H1 (cell line): ENCODE measurements around the gene XDH. TPM values are rescaled to one million over a fixed set of nuclear protein-coding genes. Genes with fewer than 3 reads are reported as not detected.

Experiments
- CTCF ChIA-PET: fragments of 300-600 bp; sonication (Branson Sonifier 250); formaldehyde crosslinking; loops from one replicate; lab custom pipeline; 2021; ENCODE audit not compliant: partially characterized antibody; lab: Charles Lee
- POLR2A ChIA-PET: fragments of 300-600 bp; sonication (Branson Sonifier 250); formaldehyde crosslinking; loops from one replicate; lab custom pipeline; 2021; ENCODE audit warnings: inconsistent platforms; ENCODE audit not compliant: partially characterized antibody; lab: Charles Lee
- DNase-seq, 2 experiments: peaks; one replicate each; pipeline versions ENCODE4 v3.0.0 to v3.0.0-alpha.2; 2010 to 2022; ENCODE audit warnings: low spot score in 2 of 2, low read depth in 1 of 2, mixed read lengths in 1 of 2
- FAIRE-seq: peaks from 2 replicates; lab custom pipeline; 2011; peaks lifted over from hg19 to GRCh38; lab: Jason Lieb, UNC
- H2AFZ ChIP-seq: 2 replicates; pipeline ENCODE4 v1.8.1; 2012; ENCODE audit warnings: low read length, inconsistent platforms
- H2AK5ac ChIP-seq: 2 replicates; pipeline ENCODE4 v1.6.1; 2013; ENCODE audit warnings: low read depth, low read length
- H2BK120ac ChIP-seq: replicated peaks from 2 replicates; pipeline ENCODE3; 2013; ENCODE audit warnings: low read depth, low read length, inconsistent platforms
- H2BK12ac ChIP-seq: 2 replicates; pipeline ENCODE4 v1.6.1; 2013; ENCODE audit warnings: low read depth, low read length
- H2BK15ac ChIP-seq: 2 replicates; pipeline ENCODE4 v1.6.1; 2013; ENCODE audit warnings: low read length
- H2BK20ac ChIP-seq: 2 replicates; pipeline ENCODE4 v1.6.1; 2013; ENCODE audit warnings: low read length
- H2BK5ac ChIP-seq: 2 replicates; pipeline ENCODE4 v1.6.1; 2013; ENCODE audit warnings: low read depth, low read length
- H3K14ac ChIP-seq: 2 replicates; pipeline ENCODE4 v1.6.1; 2013; ENCODE audit warnings: inconsistent platforms; ENCODE audit not compliant: insufficient read length
- H3K18ac ChIP-seq: 2 replicates; pipeline ENCODE4 v1.6.1; 2013; ENCODE audit warnings: low read length; ENCODE audit errors: extremely low read depth
- H3K23ac ChIP-seq: 2 replicates; pipeline ENCODE4 v1.6.1; 2013; ENCODE audit warnings: inconsistent platforms; ENCODE audit not compliant: insufficient read length
- H3K23me2 ChIP-seq: 2 replicates; pipeline ENCODE4 v1.6.1; 2013; ENCODE audit warnings: low read depth, low read length
- H3K27ac ChIP-seq: 2 replicates; pipeline ENCODE4 v1.6.1; 2011; ENCODE audit warnings: low read depth, low read length, inconsistent platforms
- H3K27me3 ChIP-seq, 4 experiments: replicated peaks in 1 of 4; 1 replicate in 1 of 4; 2 replicates in 3 of 4; pipeline versions ENCODE4 v1.6.1 to v1.8.1; 2011 to 2013; ENCODE audit warnings: low read length in 3 of 4, mild to moderate bottlenecking in 3 of 4, inconsistent platforms in 2 of 4, mixed read lengths in 2 of 4, moderate library complexity in 1 of 4; ENCODE audit not compliant: control insufficient read depth in 3 of 4, insufficient read depth in 3 of 4; ENCODE audit errors: extremely low read depth in 1 of 4
- H3K36me3 ChIP-seq, 4 experiments: 2 replicates each; pipeline versions ENCODE4 v1.6.1 to v1.8.1; 2011 to 2013; ENCODE audit warnings: mild to moderate bottlenecking in 4 of 4, low read length in 3 of 4, moderate library complexity in 2 of 4, control low read depth in 1 of 4, inconsistent platforms in 1 of 4; ENCODE audit not compliant: insufficient read depth in 4 of 4, control insufficient read depth in 2 of 4
- H3K4ac ChIP-seq: replicated peaks from 2 replicates; pipeline ENCODE3; 2013; ENCODE audit warnings: low read length, low read depth, mixed read lengths, inconsistent platforms; ENCODE audit not compliant: insufficient read length
- H3K4me1 ChIP-seq, 4 experiments: replicated peaks in 1 of 4; 1 replicate in 1 of 4; 2 replicates in 3 of 4; pipeline versions ENCODE4 v1.6.1 to v1.8.1; 2011 to 2013; ENCODE audit warnings: low read length in 3 of 4, inconsistent platforms in 2 of 4, mixed read lengths in 1 of 4; ENCODE audit not compliant: insufficient read depth in 4 of 4, control insufficient read depth in 3 of 4
- H3K4me2 ChIP-seq, 2 experiments: 2 replicates each; pipeline versions ENCODE4 v1.6.1 to v1.8.1; 2011 to 2013; ENCODE audit warnings: low read depth in 2 of 2, low read length in 2 of 2, control low read depth in 1 of 2, inconsistent platforms in 1 of 2, mild to moderate bottlenecking in 1 of 2; ENCODE audit not compliant: insufficient read depth in 1 of 2
- H3K4me3 ChIP-seq, 4 experiments: fragments of 200-600, 300-600 bp in 1 of 4; sonication (generic), shearing (Covaris generic), sonication (Bioruptor Twin) in 1 of 4; 2 replicates each; pipeline versions ENCODE4 v1.5.1 to v1.8.1; 2011 to 2016; ENCODE audit warnings: low read length in 4 of 4, low read depth in 3 of 4, control low read depth in 2 of 4, inconsistent platforms in 2 of 4, mild to moderate bottlenecking in 2 of 4, mixed read lengths in 1 of 4, moderate library complexity in 1 of 4; ENCODE audit not compliant: insufficient read depth in 2 of 4; ENCODE audit errors: extremely low read depth in 1 of 4
- H3K56ac ChIP-seq: replicated peaks from 2 replicates; pipeline ENCODE3; 2013; ENCODE audit warnings: low read depth, mild to moderate bottlenecking, mixed read lengths, low read length, inconsistent platforms; ENCODE audit not compliant: insufficient read length
- H3K79me1 ChIP-seq: 2 replicates; pipeline ENCODE4 v1.6.1; 2013; ENCODE audit warnings: low read depth, low read length, control low read depth
- H3K79me2 ChIP-seq, 2 experiments: 2 replicates each; pipeline versions ENCODE4 v1.6.1 to v1.8.1; 2012 to 2013; ENCODE audit warnings: low read length in 2 of 2, mild to moderate bottlenecking in 2 of 2, inconsistent platforms in 1 of 2; ENCODE audit not compliant: insufficient read depth in 2 of 2, control insufficient read depth in 1 of 2
- H3K9ac ChIP-seq, 4 experiments: replicated peaks in 1 of 4; 1 replicate in 1 of 4; 2 replicates in 3 of 4; pipeline versions ENCODE4 v1.6.1 to v1.8.1; 2011 to 2013; ENCODE audit warnings: low read depth in 3 of 4, low read length in 3 of 4, control low read depth in 2 of 4, mild to moderate bottlenecking in 2 of 4, moderate library complexity in 2 of 4, inconsistent platforms in 1 of 4; ENCODE audit errors: extremely low read depth in 1 of 4
- H3K9me3 ChIP-seq, 2 experiments: 2 replicates each; pipeline versions ENCODE4 v1.6.1 to v1.8.1; 2012 to 2013; ENCODE audit warnings: mild to moderate bottlenecking in 2 of 2, moderate library complexity in 2 of 2, control low read depth in 1 of 2, inconsistent platforms in 1 of 2, low read depth in 1 of 2, low read length in 1 of 2, mixed read lengths in 1 of 2; ENCODE audit not compliant: insufficient read depth in 2 of 2
- H4K20me1 ChIP-seq, 2 experiments: replicated peaks in 1 of 2; 2 replicates each; pipeline versions ENCODE3 to v1.8.1; 2011 to 2013; ENCODE audit warnings: inconsistent platforms in 2 of 2, low read length in 2 of 2, mild to moderate bottlenecking in 1 of 2; ENCODE audit not compliant: insufficient read depth in 2 of 2, control insufficient read depth in 1 of 2
- H4K5ac ChIP-seq: 2 replicates; pipeline ENCODE4 v1.6.1; 2013; ENCODE audit warnings: low read length, low read depth, mixed read lengths, inconsistent platforms; ENCODE audit not compliant: insufficient read length
- H4K8ac ChIP-seq: 2 replicates; pipeline ENCODE4 v1.8.0; 2013; ENCODE audit warnings: mild to moderate bottlenecking, moderate library complexity, low read length, inconsistent platforms; ENCODE audit not compliant: insufficient read depth; ENCODE audit errors: extremely low read depth
- H4K91ac ChIP-seq: replicated peaks from 2 replicates; pipeline ENCODE3; 2013; ENCODE audit warnings: low read length, mixed read lengths, inconsistent platforms; ENCODE audit not compliant: insufficient read length
- ASH2L ChIP-seq: fragments of 200-600, 300-600 bp; sonication (generic); IDR thresholded peaks from one replicate; pipeline ENCODE4 v1.7.1; 2017; ENCODE audit warnings: low read length
- EGR1 ChIP-seq: IDR thresholded peaks from 2 replicates; pipeline ENCODE4 v1.6.1; 2011; ENCODE audit warnings: low read depth, low read length, borderline replicate concordance
- SIRT6 ChIP-seq: IDR thresholded peaks from one replicate; pipeline ENCODE4 v1.7.1; 2012; ENCODE audit warnings: low read length, inconsistent platforms
- SP2 ChIP-seq: IDR thresholded peaks from 2 replicates; pipeline ENCODE4 v1.6.1; 2012; ENCODE audit warnings: mild to moderate bottlenecking, low read length, inconsistent platforms
- TAF7 ChIP-seq: optimal IDR thresholded peaks from 2 replicates; pipeline ENCODE3; 2011; ENCODE audit warnings: low read depth, mild to moderate bottlenecking, inconsistent platforms, low read length, moderate library complexity, borderline replicate concordance
- TCF12 ChIP-seq: IDR thresholded peaks from 2 replicates; pipeline ENCODE4 v1.6.1; 2011; ENCODE audit warnings: low read depth, mild to moderate bottlenecking, low read length
- WGBS, 2 experiments: shearing (Covaris generic) in 1 of 2; methylation state at CpG; one replicate each; pipeline versions ENCODE4 v1.1.6 to v1.1.7; 2013 to 2015; ENCODE audit warnings: low lambda C conversion rate in 2 of 2, mixed read lengths in 2 of 2, inconsistent platforms in 1 of 2, low coverage in 1 of 2, missing lambda C conversion rate in 1 of 2; ENCODE audit not compliant: insufficient replicate concordance in 2 of 2, insufficient coverage in 1 of 2, insufficient read length in 1 of 2; ENCODE audit errors: extremely low coverage in 1 of 2, missing lambda C conversion rate in 1 of 2; 5-methylcytosine and 5-hydroxymethylcytosine counted together
- polyA plus RNA-seq, 7 experiments: library from polyadenylated mRNA; depleted of rRNA in 3 of 7; stranded (reverse) in 5 of 7; unstranded in 2 of 7; fragments of >200 nt in 5 of 7; fragments of 200-250 nt in 2 of 7; gene quantifications; 1 replicate in 5 of 7; 2 replicates in 1 of 7; 4 replicates in 1 of 7; pipeline versions ENCODE4 v1.2.1 to v1.2.3, GENCODE V29; 2011 to 2013; ENCODE audit warnings: missing spikeins in 2 of 7, mixed read lengths in 2 of 7
- total RNA-seq: library from RNA; stranded (reverse); fragmentation: NEBNext Ultra II Directional; extraction: Animal tissue kit (Norgen Biotek cat#: 25700); gene quantifications from 2 replicates; pipeline ENCODE4 v1.2.1, GENCODE V29; 2021

XDH gene
- total and polyA plus RNA-seq, 2 of the 8 experiments (the other 6 are each of a cell fraction or from before 2014, with no cell fraction given) = 0.68 to 1.2 TPM

DNA sequence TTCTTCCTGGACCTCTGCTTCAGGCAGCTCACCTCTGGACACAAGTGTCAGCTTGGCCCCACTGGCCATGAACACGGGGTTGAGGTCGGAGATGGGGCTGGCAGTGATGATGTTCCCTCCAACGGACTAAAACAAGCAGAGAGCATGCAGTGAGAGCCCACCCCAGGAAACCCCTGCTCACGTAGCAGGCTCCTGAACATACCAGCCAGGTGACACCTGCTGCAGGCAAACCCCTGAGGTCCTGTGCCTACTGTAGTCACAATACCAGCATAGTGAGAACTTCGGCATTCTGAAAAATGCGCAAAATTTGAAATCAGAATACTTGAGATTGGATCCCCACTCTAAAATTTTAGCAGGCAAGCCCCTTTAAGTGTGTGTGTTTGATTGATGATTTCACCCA lies 32.9 kb downstream of the XDH start:
- Histone ChIP-seq H2AK5ac (no peak overlapping the region; the same call in 1 of the 2 replicates), H3K4me3 (no peak overlapping the region), H3K18ac (no peak overlapping the region), H3K56ac (no peak overlapping the region), H3K79me2 (no peaks in the 10 kb centered on the region), H2BK20ac (no peak overlapping the region), H2BK15ac (no peak overlapping the region), H3K27me3 (no peaks in the 10 kb centered on the region), H3K14ac (no peak overlapping the region), H2BK5ac (no peak overlapping the region), H3K79me1 (no peaks in the 10 kb centered on the region), H3K4ac (no peak overlapping the region), H4K20me1 (no peaks in the 10 kb centered on the region), H4K5ac (no peak overlapping the region), H4K91ac (no peak overlapping the region), H3K23ac (no peak overlapping the region), H2AFZ (no peak overlapping the region), H3K27ac (no peak overlapping the region), H3K36me3 (no peaks in the 10 kb centered on the region; a peak in 1 of 8 replicates), H2BK12ac (no peak overlapping the region), H4K8ac (no peak overlapping the region), H2BK120ac (no peak overlapping the region), H3K9ac (no peak overlapping the region), H3K4me1 (peaks cover 0 to 14% (median 8%) of the 10 kb centered on the region in 4 experiments; a peak in 6 of 7 replicates), H3K9me3 (peaks cover 11 to 14% of the 10 kb centered on the region in 2 experiments), H3K4me2 (no peak overlapping the region), H3K23me2 (no peaks in the 10 kb centered on the region; the same call in 1 of the 2 replicates)
- ChIA-PET POLR2A (no interaction called here), CTCF (interaction anchor here (1.7 kb wide), 1 partner anchor 41 kb away, joined by 5 read pairs; no protein-coding TSS in a partner anchor)
- FAIRE-seq = no peak
- no peak for DNase-seq
- 91% methylated on average over 6 of the region's 6 CpGs; no CpG with 5 or more reads in 1 of the 2 experiments for WGBS, 2 experiments
- no peak for TF ChIP-seq EGR1
- TF ChIP-seq TCF12 = no peak
- TF ChIP-seq ASH2L = no peak
- no peak for TF ChIP-seq SIRT6
- TF ChIP-seq TAF7 = no peak
- no peak for TF ChIP-seq SP2
